Right atrium auricular region (tissue), 2 donors: ENCODE results near the gene RNF123. TPM values are rescaled to one million over a fixed set of nuclear protein-coding genes. Genes with fewer than 3 reads are reported as not detected.

ENCODE experiments used
- DNase-seq: peaks from one replicate; pipeline ENCODE4 v3.0.0-alpha.2; 2019; ENCODE audit warnings: low spot score
- H3K27ac ChIP-seq, 2 donors: fragments of 200-600 bp; sonication (generic); 1 replicate in 1 of 2; 2 replicates in 1 of 2; pipeline ENCODE4 v1.5.1; 2016 to 2019
- H3K27me3 ChIP-seq, 2 donors: fragments of 200-600 bp; sonication (generic); one replicate each; pipeline versions ENCODE4 v1.5.1 to v1.6.0; 2017 to 2019
- H3K36me3 ChIP-seq: fragments of 200-600 bp; sonication (generic); one replicate; pipeline ENCODE4 v1.5.1; 2016
- H3K4me1 ChIP-seq, 2 donors: fragments of 200-600 bp; sonication (generic); one replicate each; pipeline versions ENCODE4 v1.5.1 to v1.6.0; 2017 to 2019
- H3K4me3 ChIP-seq, 2 donors: fragments of 200-600 bp; sonication (generic); 1 replicate in 1 of 2; 2 replicates in 1 of 2; pipeline ENCODE4 v1.5.1; 2017 to 2019; ENCODE audit warnings: mild to moderate bottlenecking in 1 of 2, moderate library complexity in 1 of 2
- H3K9me3 ChIP-seq, 2 donors: fragments of 200-600 bp; sonication (generic); one replicate each; pipeline ENCODE4 v1.5.1; 2019
- CTCF ChIP-seq, 2 donors: fragments of 200-600 bp; sonication (generic); IDR thresholded peaks; one replicate each; pipeline ENCODE4 v1.5.1; 2019; ENCODE audit warnings: antibody characterized with exemption in 2 of 2
- total RNA-seq, 2 donors: library from RNA; depleted of rRNA; stranded (reverse); fragments of >200 nt; gene quantifications; one replicate each; pipeline ENCODE4 v1.1.0, GENCODE V29; 2016

RNF123 gene
- total RNA-seq, 2 donors from 2014 or later: 29.1 to 29.8 TPM

- TF ChIP-seq CTCF (IDR thresholded peaks at IDR 0.05): no peak
These were observed 23.4 kb upstream of the RNF123 start for GRCh38 chr3:49665822-49666519.

DNA sequence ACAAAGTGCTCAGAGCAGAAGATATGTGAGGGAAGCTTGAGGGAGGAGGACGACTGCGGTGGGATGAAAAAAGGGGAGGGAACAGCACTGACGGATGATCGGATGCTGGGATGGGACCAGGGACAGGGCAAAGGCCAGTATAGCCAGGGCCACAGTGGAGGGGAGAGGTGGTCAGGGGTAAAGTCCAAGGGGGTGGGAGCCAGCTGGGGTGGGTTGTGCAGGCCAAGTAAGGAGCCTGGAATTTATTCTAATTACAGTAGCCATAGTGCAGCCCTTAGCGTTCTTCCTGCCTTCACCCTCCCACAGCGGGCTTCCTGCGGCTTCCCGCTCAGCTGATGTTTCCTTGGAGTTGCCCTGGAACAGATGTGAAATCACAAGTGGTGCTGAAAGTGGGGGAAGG lies 22.8 kb upstream of the RNF123 start:
- no peaks in the 10 kb centered on the region for H3K36me3 ChIP-seq
- H3K27me3 ChIP-seq: no peaks in the 10 kb centered on the region
- H3K4me1 ChIP-seq: no peaks in the 10 kb centered on the region
- H3K27ac ChIP-seq: no peak overlapping the region
- no peak for TF ChIP-seq CTCF (IDR thresholded peaks at IDR 0.05)
- no peak for DNase-seq
- no peak overlapping the region for H3K4me3 ChIP-seq
- no peaks in the 10 kb centered on the region for H3K9me3 ChIP-seq

More at GRCh38 chr3:49665822-49666519, 23.4 kb upstream of the RNF123 start:
- DNase-seq: no peak
- H3K36me3 ChIP-seq: no peaks in the 10 kb centered on the region
- H3K4me3 ChIP-seq: no peak overlapping the region
- H3K27me3 ChIP-seq: no peaks in the 10 kb centered on the region
- H3K4me1 ChIP-seq: no peaks in the 10 kb centered on the region
- H3K9me3 ChIP-seq: no peaks in the 10 kb centered on the region
- no peak overlapping the region for H3K27ac ChIP-seq

DNA sequence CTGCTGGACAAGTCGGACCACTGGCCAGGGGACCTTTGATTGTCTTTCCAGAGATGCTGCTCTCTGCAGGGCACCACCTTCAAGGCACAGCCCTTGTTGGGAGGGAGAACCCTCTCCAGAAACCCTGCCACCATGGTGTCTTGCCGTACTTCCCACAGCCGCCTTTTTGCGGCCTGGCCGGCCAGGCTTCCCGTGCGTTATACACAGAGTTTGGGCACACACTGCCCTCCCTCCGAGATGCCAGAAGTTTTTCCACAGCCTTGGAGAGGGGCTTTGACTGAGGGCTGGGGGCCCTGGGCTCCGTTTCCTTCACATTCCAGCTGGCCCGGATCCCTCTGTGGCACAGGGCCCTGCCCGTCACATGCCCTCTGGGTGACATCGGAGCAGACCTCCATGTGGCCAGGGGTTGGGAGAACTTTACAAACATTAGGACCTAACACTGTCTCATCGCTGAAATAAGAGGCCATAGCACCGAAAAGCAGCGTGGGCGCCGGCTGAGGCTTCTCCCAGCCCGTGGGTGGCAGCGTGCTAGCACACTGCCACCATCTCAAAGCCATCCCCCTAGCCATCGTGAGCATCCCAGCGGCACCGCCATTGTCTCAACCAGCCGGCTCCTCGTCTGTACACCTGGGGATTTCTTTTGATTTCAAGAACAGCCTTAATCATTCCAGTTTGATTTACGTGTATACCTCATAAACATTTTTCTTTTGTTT lies 21.5 kb upstream of the RNF123 start:
- no peaks in the 10 kb centered on the region for H3K4me1 ChIP-seq
- no peaks in the 10 kb centered on the region for H3K27me3 ChIP-seq
- H3K9me3 ChIP-seq: no peaks in the 10 kb centered on the region
- no peak for TF ChIP-seq CTCF (IDR thresholded peaks at IDR 0.05)
- no peak for DNase-seq
- no peak overlapping the region for H3K4me3 ChIP-seq
- no peaks in the 10 kb centered on the region for H3K36me3 ChIP-seq
- H3K27ac ChIP-seq: no peak overlapping the region

- Histone ChIP-seq H3K27me3 (no peaks in the 10 kb centered on the region), H3K9me3 (no peaks in the 10 kb centered on the region), H3K4me3 (no peak overlapping the region), H3K36me3 (no peaks in the 10 kb centered on the region), H3K4me1 (peaks cover 0 to 4% of the 10 kb centered on the region in 2 donors), H3K27ac (no peak overlapping the region)
- no peak for DNase-seq
- TF ChIP-seq CTCF (IDR thresholded peaks at IDR 0.05): no peak
These were observed 21.0 kb upstream of the RNF123 start for GRCh38 chr3:49668414-49668797.

DNA sequence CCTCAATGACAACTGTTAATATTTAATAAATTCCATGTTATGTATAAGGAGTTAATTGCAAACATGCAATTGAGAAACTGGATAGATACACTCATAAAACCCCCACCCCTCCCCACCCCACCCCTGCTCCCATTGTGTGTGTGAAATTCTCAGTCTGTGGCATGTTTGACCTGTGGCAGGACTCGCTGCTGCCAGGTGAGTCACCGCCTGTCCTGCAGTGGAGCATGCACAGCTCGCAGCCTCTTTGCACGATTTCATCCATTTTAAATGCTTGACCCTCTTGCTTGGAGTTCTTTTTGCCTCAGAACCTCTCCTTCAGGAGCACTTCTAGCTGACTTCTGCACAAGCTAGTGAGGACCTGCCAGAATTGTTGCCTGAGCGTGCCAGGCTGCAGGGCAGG lies 20.5 kb upstream of the RNF123 start:
- Histone ChIP-seq H3K4me1 (peaks cover 0 to 6% of the 10 kb centered on the region in 2 donors), H3K27ac (no peak overlapping the region), H3K4me3 (no peak overlapping the region), H3K9me3 (no peaks in the 10 kb centered on the region), H3K27me3 (no peaks in the 10 kb centered on the region), H3K36me3 (no peaks in the 10 kb centered on the region)
- TF ChIP-seq CTCF (IDR thresholded peaks at IDR 0.05): no peak
- no peak for DNase-seq
